Measurements from ENCODE around the gene MEGF9.

MEGF9 gene

DNA sequence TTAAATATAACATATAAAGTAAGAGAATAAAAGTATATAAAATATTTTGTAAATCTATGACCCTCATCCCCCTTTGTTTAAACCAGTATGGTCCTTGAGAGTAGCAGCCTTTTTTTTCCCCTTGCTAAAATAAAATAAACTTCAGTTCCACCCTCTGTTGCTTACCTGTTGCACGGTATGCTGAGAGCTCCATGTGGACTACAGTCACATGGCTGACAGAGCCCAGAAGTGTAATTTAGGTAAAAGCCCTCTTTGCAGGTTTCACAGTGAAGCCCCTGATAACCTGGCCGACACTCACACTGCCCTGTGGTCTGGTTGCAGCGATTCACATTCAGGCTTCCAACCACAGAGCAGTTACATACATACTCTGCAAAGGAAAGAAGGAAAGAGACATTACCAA, 55.1 kb downstream of the MEGF9 start:
- TF ChIP-seq, protein P1, sequence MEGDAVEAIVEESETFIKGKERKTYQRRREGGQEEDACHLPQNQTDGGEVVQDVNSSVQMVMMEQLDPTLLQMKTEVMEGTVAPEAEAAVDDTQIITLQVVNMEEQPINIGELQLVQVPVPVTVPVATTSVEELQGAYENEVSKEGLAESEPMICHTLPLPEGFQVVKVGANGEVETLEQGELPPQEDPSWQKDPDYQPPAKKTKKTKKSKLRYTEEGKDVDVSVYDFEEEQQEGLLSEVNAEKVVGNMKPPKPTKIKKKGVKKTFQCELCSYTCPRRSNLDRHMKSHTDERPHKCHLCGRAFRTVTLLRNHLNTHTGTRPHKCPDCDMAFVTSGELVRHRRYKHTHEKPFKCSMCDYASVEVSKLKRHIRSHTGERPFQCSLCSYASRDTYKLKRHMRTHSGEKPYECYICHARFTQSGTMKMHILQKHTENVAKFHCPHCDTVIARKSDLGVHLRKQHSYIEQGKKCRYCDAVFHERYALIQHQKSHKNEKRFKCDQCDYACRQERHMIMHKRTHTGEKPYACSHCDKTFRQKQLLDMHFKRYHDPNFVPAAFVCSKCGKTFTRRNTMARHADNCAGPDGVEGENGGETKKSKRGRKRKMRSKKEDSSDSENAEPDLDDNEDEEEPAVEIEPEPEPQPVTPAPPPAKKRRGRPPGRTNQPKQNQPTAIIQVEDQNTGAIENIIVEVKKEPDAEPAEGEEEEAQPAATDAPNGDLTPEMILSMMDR (IDR thresholded peaks at IDR 0.05), result no peak
- no peak overlapping the region for H3K27ac ChIP-seq

DNA sequence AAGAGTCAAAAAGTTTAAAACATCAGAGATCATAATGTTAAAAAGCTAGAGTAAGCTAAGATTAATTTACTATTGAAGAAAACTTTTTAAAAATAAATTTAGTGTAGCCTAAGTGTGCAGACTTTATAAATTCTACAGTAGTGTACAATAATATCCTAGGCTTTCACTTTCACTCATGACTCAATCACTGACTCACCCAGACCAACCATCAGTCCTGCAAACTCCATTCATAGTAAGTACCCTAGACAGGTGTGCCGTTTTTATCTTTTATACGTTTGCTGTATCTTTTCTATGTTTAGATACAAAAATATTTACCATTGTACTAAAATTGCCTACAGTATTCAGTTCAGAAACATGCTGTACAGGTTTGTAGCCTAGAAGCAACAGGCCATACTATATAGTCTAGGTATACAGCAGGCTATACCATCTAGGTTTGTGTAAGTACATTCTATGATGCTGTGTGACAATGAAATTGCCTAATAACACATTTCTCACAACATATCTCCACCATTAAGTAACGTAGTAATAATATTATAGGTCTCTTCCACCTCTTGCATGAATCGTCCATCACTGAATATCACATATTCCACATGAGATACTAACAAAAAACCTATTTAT, 59.2 kb downstream of the MEGF9 start:
- TF ChIP-seq, protein P1 (IDR thresholded peaks at IDR 0.05), result no peak
- no peak for TF ChIP-seq ZFX (IDR thresholded peaks at IDR 0.05; ENCODE audit: borderline replicate concordance)
- H3K27ac ChIP-seq, result no peak overlapping the region

DNA sequence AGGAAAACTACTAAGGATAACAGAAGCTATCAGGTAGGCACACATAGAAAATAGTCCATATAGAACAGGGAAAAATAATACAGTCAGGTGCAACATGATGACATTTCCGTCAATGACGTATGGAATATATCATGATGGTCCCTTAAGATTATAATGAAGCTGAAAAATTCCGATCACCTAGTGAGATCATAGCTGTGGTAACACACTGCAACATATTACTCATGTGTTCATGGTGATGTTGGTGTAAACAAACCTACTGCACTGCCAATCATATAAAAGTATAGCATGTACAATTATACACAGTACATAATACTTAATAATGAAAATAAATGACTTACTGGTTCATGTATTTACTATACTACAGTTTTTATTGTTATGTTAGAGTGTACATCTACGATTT, 60.0 kb downstream of the MEGF9 start:
- no peak for TF ChIP-seq ZFX (IDR thresholded peaks at IDR 0.05; ENCODE audit: borderline replicate concordance)
- TF ChIP-seq, protein P1 (IDR thresholded peaks at IDR 0.05), result no peak
- no peak overlapping the region for H3K27ac ChIP-seq

DNA sequence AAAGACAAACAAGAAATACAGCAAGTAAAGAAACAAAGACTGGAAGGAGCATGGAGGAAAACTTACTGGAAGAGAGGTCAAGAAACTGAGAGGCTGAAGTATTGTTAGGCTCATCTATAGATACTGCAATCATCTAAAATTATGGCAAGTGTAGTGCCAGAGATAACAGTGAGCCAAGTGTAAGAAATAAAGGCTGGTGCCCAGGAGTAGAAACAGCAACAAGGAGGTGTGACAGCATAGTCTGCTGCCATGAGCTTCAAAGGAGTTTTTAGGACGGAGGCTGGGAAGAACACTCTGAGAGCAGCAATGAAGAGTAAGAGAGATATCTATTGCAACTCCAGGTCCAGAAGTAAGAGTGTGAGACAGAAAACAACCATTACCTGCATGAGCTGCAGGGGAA, 60.5 kb downstream of the MEGF9 start:
- H3K27ac ChIP-seq, result no peak overlapping the region

DNA sequence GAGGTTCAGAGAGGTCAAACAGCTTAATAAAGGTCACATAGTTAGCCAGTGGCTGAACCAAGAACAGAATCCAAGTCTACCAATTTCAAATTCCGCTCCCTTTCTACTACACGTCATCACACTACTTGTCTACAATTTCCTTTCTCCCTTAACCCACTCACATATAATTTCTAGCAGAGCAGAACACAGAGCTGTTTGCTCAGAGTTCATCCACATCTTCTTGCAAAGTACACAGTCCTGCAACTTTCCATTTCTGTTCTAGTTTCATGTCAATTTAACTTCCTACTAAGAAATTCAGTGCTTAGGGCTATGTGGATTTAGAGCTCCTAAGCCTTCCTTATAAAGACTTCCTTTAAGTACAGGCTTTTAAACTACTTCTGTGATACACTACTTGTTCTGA, 61.3 kb downstream of the MEGF9 start:
- no peak for TF ChIP-seq ZFX (IDR thresholded peaks at IDR 0.05; ENCODE audit: borderline replicate concordance)
- TF ChIP-seq, protein P1 (IDR thresholded peaks at IDR 0.05), result no peak

More for the DNA sequence above, 60.5 kb downstream of the MEGF9 start:
- TF ChIP-seq, protein P1 (IDR thresholded peaks at IDR 0.05), result no peak
- TF ChIP-seq ZFX (IDR thresholded peaks at IDR 0.05; ENCODE audit: borderline replicate concordance), result no peak

DNA sequence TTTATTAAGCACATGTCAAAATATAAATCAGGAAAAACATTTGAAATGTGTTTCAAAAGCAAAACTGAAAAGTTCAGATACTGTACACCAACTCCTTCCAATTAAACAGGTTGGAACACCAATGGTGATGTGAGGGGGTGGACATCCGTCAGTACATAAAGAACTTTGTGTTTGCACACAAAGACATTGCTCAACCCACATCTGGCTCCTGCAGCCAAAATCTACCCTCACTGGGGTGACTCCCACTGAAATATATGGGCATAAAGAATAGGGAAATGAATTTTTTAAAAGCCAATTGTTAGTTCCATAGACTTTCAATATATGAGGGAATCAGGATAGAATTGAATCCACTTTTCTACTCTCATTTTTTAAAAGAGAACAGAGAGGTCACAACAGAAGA, 63.9 kb downstream of the MEGF9 start:
- TF ChIP-seq, protein P1 (IDR thresholded peaks at IDR 0.05), result no peak
- TF ChIP-seq ZFX (IDR thresholded peaks at IDR 0.05; ENCODE audit: borderline replicate concordance), result no peak

More for the DNA sequence above, 61.3 kb downstream of the MEGF9 start:
- H3K27ac ChIP-seq, result no peak overlapping the region

DNA sequence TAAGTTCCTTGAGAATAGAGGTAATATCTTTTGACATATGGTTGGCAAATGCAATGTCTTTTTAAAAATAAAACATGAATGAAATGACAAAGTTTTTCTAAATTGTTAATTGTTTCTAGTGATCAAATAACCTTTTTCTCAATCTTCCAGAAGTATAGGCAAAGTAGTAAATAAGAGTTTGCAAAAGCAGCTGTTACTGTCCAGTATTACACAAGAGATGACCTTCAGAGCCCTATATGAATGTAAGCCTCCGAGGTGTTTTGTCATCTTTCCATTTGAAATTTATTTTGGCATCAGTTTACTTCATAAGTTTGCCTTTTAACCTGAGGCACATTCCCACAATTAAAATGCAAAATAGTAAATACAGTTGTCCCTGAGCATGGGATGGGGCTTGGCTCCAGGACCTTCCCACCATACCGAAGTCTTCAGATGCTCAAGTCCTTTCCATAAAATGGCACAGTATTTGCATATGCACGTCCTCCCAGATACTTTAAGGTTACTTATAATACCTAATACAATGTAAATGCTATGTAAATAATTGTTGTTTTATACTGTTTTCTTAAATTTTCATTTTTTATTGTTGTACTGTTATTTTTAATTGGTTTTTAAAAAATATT, 65.6 kb downstream of the MEGF9 start:
- no peak overlapping the region for H3K27ac ChIP-seq
- TF ChIP-seq, protein P1 (IDR thresholded peaks at IDR 0.05), result no peak
- no peak for TF ChIP-seq ZFX (IDR thresholded peaks at IDR 0.05; ENCODE audit: borderline replicate concordance)

More for the DNA sequence above, 63.9 kb downstream of the MEGF9 start:
- no peak overlapping the region for H3K27ac ChIP-seq

Measured in 22Rv1 (cell line).